Measurements from ENCODE around the gene FAM117A. TPM values are rescaled to one million over a fixed set of nuclear protein-coding genes. Genes with fewer than 3 reads are reported as not detected.
"Not testable (repeated sequence)": the region's sequence is repeated elsewhere in the genome, so short reads cannot be mapped to it uniquely, and the experiment has no call there.

Gene FAM117A
- polyA plus RNA-seq, 1 experiment, result 3.9 TPM

DNA sequence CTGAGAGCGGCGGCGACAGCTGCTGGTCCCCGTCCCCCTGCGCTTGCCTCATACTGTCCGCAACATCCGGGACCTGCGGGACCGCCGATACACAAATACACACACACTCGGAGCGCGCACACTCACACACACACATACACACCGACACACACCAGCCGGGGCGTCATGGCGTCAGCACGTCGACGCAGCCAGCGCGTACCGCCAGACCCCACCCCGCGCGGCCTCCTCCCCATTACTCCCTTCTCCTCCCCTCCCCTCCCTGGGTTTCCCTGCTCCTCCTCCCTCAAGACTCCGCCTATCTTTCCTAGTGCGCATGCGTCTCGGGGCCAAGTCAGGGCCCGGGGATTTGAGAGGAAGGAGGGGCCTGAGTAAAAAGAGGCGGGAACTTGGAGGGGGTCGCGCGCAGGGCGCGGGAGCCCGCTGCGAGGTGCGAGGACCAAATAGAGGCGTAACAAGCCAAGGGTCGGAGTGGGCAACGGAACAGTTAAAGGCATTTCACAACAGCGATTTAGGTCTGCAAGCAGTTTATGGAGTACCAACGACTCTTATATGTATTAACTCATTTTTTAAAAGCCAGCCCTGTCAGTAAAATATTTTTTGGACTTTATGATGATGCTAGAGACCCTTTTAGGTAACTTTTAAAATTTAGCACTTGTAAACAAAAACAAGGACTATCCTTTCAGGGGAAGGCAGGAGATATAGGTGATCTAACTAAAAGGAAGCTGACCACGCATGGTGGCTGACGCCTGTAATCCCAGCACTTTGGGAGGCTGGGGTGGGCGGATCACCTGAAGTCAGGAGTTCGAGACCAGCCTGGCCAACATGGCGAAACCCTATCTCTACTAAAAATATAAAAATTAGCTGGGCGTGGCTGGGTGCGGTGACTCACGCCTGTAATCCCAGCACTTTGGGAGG lies 85.7 kb downstream of the FAM117A start, which contains the start of gene SPOP:
Gene SPOP, minus strand, starts transcription at position 165 of the 915 bp plus-strand sequence. CDS start 55,287 bp downstream, outside the sequence.
- Histone ChIP-seq H3K4me3 (ENCODE audit: low read depth, low read length) (peak within 1 kb of the TSS; percentile 95), H3K27me3 (ENCODE audit: control insufficient read depth, insufficient read depth, low read length) (0 out of 2 replicates have a peak, but pooled peaks cover 2% of the 10 kb centered on the region), H3K36me3 (ENCODE audit: control insufficient read depth, insufficient read depth, low read length) (no peaks in the 10 kb centered on the region)
- CTCF ChIA-PET, result interaction anchor here (1.7 to 3.8 kb wide), 2 partner anchors 11 to 102 kb away, joined by 8 to 15 read pairs; partner anchors contain the start of gene NXPH3
- TF ChIP-seq, protein P1, sequence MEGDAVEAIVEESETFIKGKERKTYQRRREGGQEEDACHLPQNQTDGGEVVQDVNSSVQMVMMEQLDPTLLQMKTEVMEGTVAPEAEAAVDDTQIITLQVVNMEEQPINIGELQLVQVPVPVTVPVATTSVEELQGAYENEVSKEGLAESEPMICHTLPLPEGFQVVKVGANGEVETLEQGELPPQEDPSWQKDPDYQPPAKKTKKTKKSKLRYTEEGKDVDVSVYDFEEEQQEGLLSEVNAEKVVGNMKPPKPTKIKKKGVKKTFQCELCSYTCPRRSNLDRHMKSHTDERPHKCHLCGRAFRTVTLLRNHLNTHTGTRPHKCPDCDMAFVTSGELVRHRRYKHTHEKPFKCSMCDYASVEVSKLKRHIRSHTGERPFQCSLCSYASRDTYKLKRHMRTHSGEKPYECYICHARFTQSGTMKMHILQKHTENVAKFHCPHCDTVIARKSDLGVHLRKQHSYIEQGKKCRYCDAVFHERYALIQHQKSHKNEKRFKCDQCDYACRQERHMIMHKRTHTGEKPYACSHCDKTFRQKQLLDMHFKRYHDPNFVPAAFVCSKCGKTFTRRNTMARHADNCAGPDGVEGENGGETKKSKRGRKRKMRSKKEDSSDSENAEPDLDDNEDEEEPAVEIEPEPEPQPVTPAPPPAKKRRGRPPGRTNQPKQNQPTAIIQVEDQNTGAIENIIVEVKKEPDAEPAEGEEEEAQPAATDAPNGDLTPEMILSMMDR (IDR thresholded peaks at IDR 0.05; ENCODE audit: insufficient read depth, low read depth, low read length), result no peak
- POLR2A ChIA-PET, result no interaction called here
- peak; percentile 93 for DNase-seq (ENCODE audit: low read depth)

DNA sequence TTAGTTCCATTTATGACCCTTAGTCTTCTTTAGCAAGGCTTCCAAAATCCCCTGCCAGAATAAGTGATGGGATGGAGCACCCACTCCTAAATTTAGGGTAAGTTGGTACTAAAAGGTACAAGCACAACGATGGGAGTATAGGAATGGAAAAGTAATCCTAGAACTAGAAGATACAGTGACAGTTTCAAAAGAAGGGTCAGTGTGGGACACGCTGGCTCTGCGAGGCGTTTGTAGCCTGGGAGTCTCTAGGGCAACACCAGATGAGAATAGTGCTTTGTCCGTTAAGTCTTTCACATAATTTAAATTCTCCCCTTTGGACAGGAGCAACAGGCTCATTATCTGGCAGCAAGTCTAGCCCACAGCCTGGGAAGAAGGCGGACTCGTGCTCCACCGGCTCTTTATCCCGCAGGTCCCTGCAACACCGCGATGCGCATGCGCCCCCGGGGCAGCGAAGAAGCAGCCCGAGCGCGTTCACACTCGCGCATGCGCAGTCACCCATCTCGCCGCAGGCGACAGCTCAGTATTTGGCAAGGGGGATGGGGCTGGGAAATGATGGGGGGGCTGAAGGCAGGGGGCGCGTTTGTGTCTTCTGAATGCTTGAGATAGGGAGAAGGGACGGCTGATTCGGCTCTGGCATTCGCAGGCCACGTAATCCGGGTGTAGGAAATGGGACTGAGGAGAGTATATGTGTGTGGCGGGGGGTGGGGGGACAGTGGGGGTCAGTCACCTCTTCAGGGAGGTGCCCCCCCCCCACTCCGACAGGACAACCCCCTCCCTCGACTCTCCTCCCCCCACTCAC lies 86.6 kb downstream of the FAM117A start:
- ChIA-PET CTCF (interaction anchor here (0.6 to 3.8 kb wide), 5 partner anchors 91 to 175 kb away, joined by 3 to 15 read pairs (median 4); partner anchors contain the start of gene NXPH3), POLR2A (no interaction called here)
- peak overlapping the region; percentile 95 for H3K4me3 ChIP-seq (ENCODE audit: low read depth, low read length)
- peak; percentile 54 for DNase-seq (ENCODE audit: low read depth)
- TF ChIP-seq, protein P1 (IDR thresholded peaks at IDR 0.05; ENCODE audit: insufficient read depth, low read depth, low read length), result 0 out of 2 replicates have a peak, but pooled peaks have one; percentile 18
- H3K36me3 ChIP-seq (ENCODE audit: control insufficient read depth, insufficient read depth, low read length), result no peaks in the 10 kb centered on the region
- 0 out of 2 replicates have a peak, but pooled peaks cover under 1% of the 10 kb centered on the region for H3K27me3 ChIP-seq (ENCODE audit: control insufficient read depth, insufficient read depth, low read length)

GRCh38 chr17:49676276-49676868 lies 87.6 kb downstream of the FAM117A start:
- no peaks in the 10 kb centered on the region for H3K36me3 ChIP-seq (ENCODE audit: control insufficient read depth, insufficient read depth, low read length)
- H3K4me3 ChIP-seq (ENCODE audit: low read depth, low read length), result peak overlapping the region; percentile 95
- TF ChIP-seq, protein P1 (IDR thresholded peaks at IDR 0.05; ENCODE audit: insufficient read depth, low read depth, low read length), result no peak
- CTCF ChIA-PET, result interaction anchor here (0.6 to 3.8 kb wide), 4 partner anchors 10 to 176 kb away, joined by 3 to 15 read pairs (median 3); partner anchors contain the start of gene NXPH3
- no peak for DNase-seq (ENCODE audit: low read depth)
- no peaks in the 10 kb centered on the region for H3K27me3 ChIP-seq (ENCODE audit: control insufficient read depth, insufficient read depth, low read length)
- POLR2A ChIA-PET, result no interaction called here

- CTCF ChIA-PET, result interaction anchor here (0.7 to 1.6 kb wide), 3 partner anchors 103 to 118 kb away, joined by 3 to 6 read pairs (median 3); no protein-coding TSS in a partner anchor
- H3K36me3 ChIP-seq (ENCODE audit: control insufficient read depth, insufficient read depth, low read length), result no peaks in the 10 kb centered on the region
- no peak overlapping the region for H3K4me3 ChIP-seq (ENCODE audit: low read depth, low read length)
- DNase-seq (ENCODE audit: low read depth), result no peak
- POLR2A ChIA-PET, result interaction anchor here (1.0 kb wide), 1 partner anchor 17 kb away, joined by 3 read pairs; no protein-coding TSS in a partner anchor
- H3K27me3 ChIP-seq (ENCODE audit: control insufficient read depth, insufficient read depth, low read length), result no peaks in the 10 kb centered on the region
- TF ChIP-seq, protein P1 (IDR thresholded peaks at IDR 0.05; ENCODE audit: insufficient read depth, low read depth, low read length), result no peak
These were observed 89.4 kb downstream of the FAM117A start for GRCh38 chr17:49674507-49674906.

- CTCF ChIA-PET, result interaction anchor here (1.2 to 1.6 kb wide), 2 partner anchors 102 to 104 kb away, joined by 3 to 6 read pairs; no protein-coding TSS in a partner anchor
- H3K36me3 ChIP-seq (ENCODE audit: control insufficient read depth, insufficient read depth, low read length); H3K27me3 ChIP-seq (ENCODE audit: control insufficient read depth, insufficient read depth, low read length); H3K4me3 ChIP-seq (ENCODE audit: low read depth, low read length); POLR2A ChIA-PET; DNase-seq (ENCODE audit: low read depth): not testable (repeated sequence)
These were observed 90.3 kb downstream of the FAM117A start for GRCh38 chr17:49673679-49674078.
